ENCODE data around the gene FEZ2. TPM values are rescaled to one million over a fixed set of nuclear protein-coding genes. Genes with fewer than 3 reads are reported as not detected.

Gene FEZ2
- total RNA-seq, 2 experiments from 2014 or later = 10.3 to 11.8 TPM

GRCh38 chr2:36577884-36578283 is 20.1 kb downstream of the FEZ2 start:
- ATAC-seq = no peak
- no peak for TF ChIP-seq CTCF (IDR thresholded peaks at IDR 0.05)
- Mint-ChIP-seq H3K36me3 (ENCODE audit: low read depth) (peaks cover 75% of the 10 kb centered on the region), H3K4me1 (ENCODE audit: low read depth) (peaks cover 13% of the 10 kb centered on the region), H3K9me3 (no peaks in the 10 kb centered on the region), H3K27me3 (no peaks in the 10 kb centered on the region), H3K27ac (no peak overlapping the region), H3K4me3 (no peak overlapping the region)
- CTCF ChIA-PET = no interaction called here
- intact Hi-C loops (cut with micrococcal nuclease) = no loop called here
- POLR2A ChIA-PET = interaction anchor here (0.8 kb wide), 1 partner anchor 12 kb away, joined by 3 read pairs; no protein-coding TSS in a partner anchor
- DNase-seq = no peak

GRCh38 chr2:36574560-36574959 is 23.4 kb downstream of the FEZ2 start:
- ATAC-seq = no peak
- DNase-seq = no peak
- Mint-ChIP-seq H3K27me3 (no peaks in the 10 kb centered on the region), H3K9me3 (no peaks in the 10 kb centered on the region), H3K36me3 (ENCODE audit: low read depth) (peaks cover 59% of the 10 kb centered on the region), H3K4me1 (ENCODE audit: low read depth) (peaks cover 15% of the 10 kb centered on the region), H3K27ac (no peak overlapping the region), H3K4me3 (no peak overlapping the region)
- TF ChIP-seq CTCF (IDR thresholded peaks at IDR 0.05) = no peak
- intact Hi-C loops (cut with micrococcal nuclease) = no loop called here
- ChIA-PET POLR2A (no interaction called here), CTCF (no interaction called here)

DNA sequence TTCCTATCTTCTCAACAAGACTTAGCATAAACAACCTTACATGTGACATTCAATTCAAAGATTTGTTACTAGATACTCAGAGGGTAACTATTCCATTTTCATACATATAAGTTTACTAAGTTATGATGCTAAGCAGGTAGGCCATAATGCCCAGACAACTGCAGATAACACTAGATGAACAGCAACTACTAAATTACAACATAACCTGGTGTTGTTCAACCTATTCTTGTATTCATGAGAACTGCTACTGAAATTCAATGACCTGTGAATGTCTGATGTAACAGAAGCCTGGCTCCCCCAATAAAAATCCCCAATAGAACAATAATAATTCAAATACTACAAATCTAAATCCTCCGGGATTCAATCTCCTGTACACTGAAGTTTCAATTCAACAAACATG is 24.8 kb downstream of the FEZ2 start:
- H3K36me3 Mint-ChIP-seq (ENCODE audit: low read depth) = peaks cover 45% of the 10 kb centered on the region
- DNase-seq (no peak), ATAC-seq (no peak)
- no peaks in the 10 kb centered on the region for H3K27me3 Mint-ChIP-seq
- intact Hi-C loops (cut with micrococcal nuclease) = no loop called here
- ChIA-PET CTCF (no interaction called here), POLR2A (interaction anchor here (1.0 to 1.2 kb wide), 2 partner anchors 16 to 25 kb away, joined by 3 to 4 read pairs; partner anchors contain the start of gene FEZ2)
- no peaks in the 10 kb centered on the region for H3K9me3 Mint-ChIP-seq
- H3K4me3 Mint-ChIP-seq = no peak overlapping the region
- peaks cover 3% of the 10 kb centered on the region for H3K4me1 Mint-ChIP-seq (ENCODE audit: low read depth)
- TF ChIP-seq CTCF (IDR thresholded peaks at IDR 0.05) = no peak
- no peak overlapping the region for H3K27ac Mint-ChIP-seq

DNA sequence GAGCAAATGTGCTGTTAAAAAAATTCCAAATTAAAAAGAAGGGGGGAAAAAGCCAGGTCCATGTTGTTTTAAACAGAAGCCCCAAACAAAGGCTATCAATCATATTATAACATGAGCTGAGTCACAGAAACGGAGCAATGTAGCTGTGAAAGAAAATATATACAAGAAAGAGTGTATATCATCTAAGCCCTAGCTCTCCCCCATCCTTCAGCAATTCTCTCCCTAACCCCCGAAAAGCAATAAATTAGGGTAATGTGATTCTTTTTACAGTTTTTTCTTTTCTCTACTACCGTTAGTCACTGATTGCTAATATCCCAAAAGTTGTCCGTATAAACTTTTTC is 25.3 kb downstream of the FEZ2 start:
- H3K36me3 Mint-ChIP-seq (ENCODE audit: low read depth) = peaks cover 40% of the 10 kb centered on the region
- CTCF ChIA-PET = no interaction called here
- POLR2A ChIA-PET = interaction anchor here (1.0 to 1.2 kb wide), 2 partner anchors 16 to 25 kb away, joined by 3 to 4 read pairs; partner anchors contain the start of gene FEZ2

More for the DNA sequence above, 25.3 kb downstream of the FEZ2 start:
- intact Hi-C loops (cut with micrococcal nuclease) = no loop called here
- ATAC-seq (no peak), DNase-seq (no peak)
- Mint-ChIP-seq H3K4me3 (no peak overlapping the region), H3K27ac (no peak overlapping the region), H3K27me3 (no peaks in the 10 kb centered on the region), H3K9me3 (no peaks in the 10 kb centered on the region), H3K4me1 (ENCODE audit: low read depth) (peaks cover 2% of the 10 kb centered on the region)
- TF ChIP-seq CTCF (IDR thresholded peaks at IDR 0.05) = no peak
